HG02798 (cell line): Measurements from ENCODE around the gene CCDC102B.
"Not testable (repeated sequence)": the region's sequence is repeated elsewhere in the genome, so short reads cannot be mapped to it uniquely, and the experiment has no call there.

ENCODE experiments used
- ATAC-seq: cut with Tn5 transposase; IDR thresholded peaks from one replicate; pipeline ENCODE4 v1.9.1; 2021; ENCODE audit warnings: mild to moderate bottlenecking; ENCODE audit not compliant: unreplicated experiment, poor library complexity

Gene CCDC102B

GRCh38 chr18:68960355-68960754 is 162.5 kb downstream of the CCDC102B start:
- ATAC-seq = no peak

- ATAC-seq = no peak
These were observed 164.7 kb downstream of the CCDC102B start for GRCh38 chr18:68962623-68963022.

GRCh38 chr18:68965817-68966216 is 167.9 kb downstream of the CCDC102B start:
- no peak for ATAC-seq

GRCh38 chr18:68969027-68969426 is 171.1 kb downstream of the CCDC102B start:
- no peak for ATAC-seq

GRCh38 chr18:68972176-68972575 is 174.3 kb downstream of the CCDC102B start:
- ATAC-seq = no peak

GRCh38 chr18:68979737-68980136 is 181.9 kb downstream of the CCDC102B start:
- no peak for ATAC-seq

- ATAC-seq = no peak
These were observed 185.2 kb downstream of the CCDC102B start for GRCh38 chr18:68983126-68983525.

- no peak for ATAC-seq
These were observed 186.5 kb downstream of the CCDC102B start for GRCh38 chr18:68984342-68984741.

GRCh38 chr18:68985172-68985820 is 187.4 kb downstream of the CCDC102B start:
- peak; percentile 100 for ATAC-seq

- peak; percentile 36 for ATAC-seq
These were observed 193.4 kb downstream of the CCDC102B start for GRCh38 chr18:68991286-68991685.

GRCh38 chr18:68992719-68993482 is 195.0 kb downstream of the CCDC102B start:
- peak; percentile 92 for ATAC-seq

GRCh38 chr18:68995675-68996074 is 197.8 kb downstream of the CCDC102B start:
- no peak for ATAC-seq

GRCh38 chr18:68997845-68998244 is 200.0 kb downstream of the CCDC102B start:
- ATAC-seq = no peak

GRCh38 chr18:69000366-69000765 is 202.5 kb downstream of the CCDC102B start:
- ATAC-seq = no peak

GRCh38 chr18:69002233-69002632 is 204.4 kb downstream of the CCDC102B start:
- ATAC-seq = peak; percentile 46

- not testable (repeated sequence) for ATAC-seq
These were observed 208.3 kb downstream of the CCDC102B start for GRCh38 chr18:69006212-69006611.

- no peak for ATAC-seq
These were observed 210.7 kb downstream of the CCDC102B start for GRCh38 chr18:69008538-69008937.

- ATAC-seq = no peak
These were observed 223.4 kb downstream of the CCDC102B start for GRCh38 chr18:69021211-69021805.

GRCh38 chr18:69022426-69022825 is 224.5 kb downstream of the CCDC102B start:
- no peak for ATAC-seq

GRCh38 chr18:69031571-69031970 is 233.7 kb downstream of the CCDC102B start:
- ATAC-seq = no peak

GRCh38 chr18:69032009-69032408 is 234.1 kb downstream of the CCDC102B start:
- no peak for ATAC-seq
